HepG2 (cell line): ENCODE results near the gene ZNF445. TPM values are rescaled to one million over a fixed set of nuclear protein-coding genes. Genes with fewer than 3 reads are reported as not detected.

Source experiments
- CEBPG ChIP-seq: IDR thresholded peaks from 2 replicates; pipeline ENCODE4 v1.6.1; 2016
- ELF4 ChIP-seq: sonication (generic); formaldehyde crosslinking; IDR thresholded peaks from 2 replicates; pipeline ENCODE4 v1.5.0; 2020; ENCODE audit warnings: missing genetic modification reagents, mild to moderate bottlenecking, moderate library complexity, borderline replicate concordance
- FOXJ3 ChIP-seq: sonication (generic); formaldehyde crosslinking; IDR thresholded peaks from 2 replicates; pipeline ENCODE4 v1.4.0; 2020; ENCODE audit warnings: missing genetic modification reagents, mild to moderate bottlenecking, borderline replicate concordance
- HDAC2 ChIP-seq: sonication (generic); formaldehyde crosslinking; IDR thresholded peaks from 2 replicates; pipeline ENCODE4 v1.4.0; 2020; ENCODE audit warnings: missing genetic modification reagents
- HINFP ChIP-seq: sonication (generic); formaldehyde crosslinking; IDR thresholded peaks from 2 replicates; pipeline ENCODE4 v1.4.0; 2020; ENCODE audit warnings: low read depth, mild to moderate bottlenecking, missing genetic modification reagents
- KLF15 ChIP-seq: sonication (generic); formaldehyde crosslinking; IDR thresholded peaks from 2 replicates; pipeline ENCODE4 v1.8.1; 2023; ENCODE audit warnings: borderline replicate concordance, mild to moderate bottlenecking, inconsistent platforms, missing genetic modification reagents, mixed read lengths
- LBX2 ChIP-seq: sonication (generic); formaldehyde crosslinking; IDR thresholded peaks from 2 replicates; pipeline ENCODE4 v1.5.0; 2020; ENCODE audit warnings: missing genetic modification reagents, mild to moderate bottlenecking, borderline replicate concordance
- NFE2 ChIP-seq: sonication (generic); formaldehyde crosslinking; IDR thresholded peaks from 2 replicates; pipeline ENCODE4 v1.4.0; 2020; ENCODE audit warnings: missing genetic modification reagents
- NFE2L2 ChIP-seq: fragments of 150-350 bp; IDR thresholded peaks from 2 replicates; pipeline ENCODE4 v1.6.1; 2014; ENCODE audit warnings: low read length
- NR2C2 ChIP-seq: sonication (generic); formaldehyde crosslinking; IDR thresholded peaks from 2 replicates; pipeline ENCODE4 v1.4.0; 2020; ENCODE audit warnings: missing genetic modification reagents, mild to moderate bottlenecking, moderate library complexity, borderline replicate concordance
- PHF20 ChIP-seq: sonication (generic); formaldehyde crosslinking; IDR thresholded peaks from 2 replicates; pipeline ENCODE4 v1.5.0; 2020; ENCODE audit warnings: mild to moderate bottlenecking, missing genetic modification reagents
- SRSF9 ChIP-seq: fragments of 200-400 bp; formaldehyde crosslinking; IDR thresholded peaks from 2 replicates; pipeline ENCODE4 v1.6.1; 2018; ENCODE audit warnings: borderline replicate concordance, mild to moderate bottlenecking, low read depth, low read length; ENCODE audit not compliant: insufficient read depth, poor library complexity, severe bottlenecking
- XRCC5 ChIP-seq: fragments of 200-400 bp; formaldehyde crosslinking; optimal IDR thresholded peaks from 2 replicates; pipeline ENCODE3; 2017; ENCODE audit warnings: mild to moderate bottlenecking, low read length
- ZBTB10 ChIP-seq: sonication (generic); formaldehyde crosslinking; IDR thresholded peaks from 2 replicates; pipeline ENCODE4 v1.4.0; 2020; ENCODE audit warnings: missing genetic modification reagents, borderline replicate concordance
- ZNF512 ChIP-seq: sonication (generic); formaldehyde crosslinking; IDR thresholded peaks from 2 replicates; pipeline ENCODE4 v1.4.0; 2020; ENCODE audit warnings: mild to moderate bottlenecking, missing genetic modification reagents
- ZNF644 ChIP-seq: IDR thresholded peaks from 2 replicates; pipeline ENCODE4 v1.6.1; 2016; ENCODE audit warnings: low read depth
- polyA plus RNA-seq, 8 experiments: library from polyadenylated mRNA; depleted of rRNA in 3 of 8; stranded (reverse) in 7 of 8; unstranded in 1 of 8; fragments of >200 nt; fragmentation: Illumina TruSeq in 4 of 8; extraction: Trizol in 4 of 8; gene quantifications; 2 replicates each; pipeline versions ENCODE4 v1.2.1 to v1.2.3, GENCODE V29; 2011 to 2016; ENCODE audit warnings: low read depth in 4 of 8, missing spikeins in 1 of 8, mixed read lengths in 1 of 8; ENCODE audit not compliant: insufficient read depth in 1 of 8
- total RNA-seq, 5 experiments: library from RNA; depleted of rRNA; stranded (reverse); fragments of >200 nt; fragmentation: Illumina TruSeq; extraction: Trizol; gene quantifications; 2 replicates each; pipeline ENCODE4 v1.2.3, GENCODE V29; 2016; ENCODE audit warnings: low read depth in 1 of 5
- TF ChIP-seq, protein P1 (sequence below): sonication (generic); formaldehyde crosslinking; IDR thresholded peaks from 2 replicates; pipeline ENCODE4 v1.4.0; 2020; ENCODE audit warnings: missing genetic modification reagents

The ZNF445 gene
- total and polyA plus RNA-seq, 2 of the 13 experiments (the other 11 are each of a cell fraction or from before 2014, with no cell fraction given) = 4.4 to 10.3 TPM

DNA sequence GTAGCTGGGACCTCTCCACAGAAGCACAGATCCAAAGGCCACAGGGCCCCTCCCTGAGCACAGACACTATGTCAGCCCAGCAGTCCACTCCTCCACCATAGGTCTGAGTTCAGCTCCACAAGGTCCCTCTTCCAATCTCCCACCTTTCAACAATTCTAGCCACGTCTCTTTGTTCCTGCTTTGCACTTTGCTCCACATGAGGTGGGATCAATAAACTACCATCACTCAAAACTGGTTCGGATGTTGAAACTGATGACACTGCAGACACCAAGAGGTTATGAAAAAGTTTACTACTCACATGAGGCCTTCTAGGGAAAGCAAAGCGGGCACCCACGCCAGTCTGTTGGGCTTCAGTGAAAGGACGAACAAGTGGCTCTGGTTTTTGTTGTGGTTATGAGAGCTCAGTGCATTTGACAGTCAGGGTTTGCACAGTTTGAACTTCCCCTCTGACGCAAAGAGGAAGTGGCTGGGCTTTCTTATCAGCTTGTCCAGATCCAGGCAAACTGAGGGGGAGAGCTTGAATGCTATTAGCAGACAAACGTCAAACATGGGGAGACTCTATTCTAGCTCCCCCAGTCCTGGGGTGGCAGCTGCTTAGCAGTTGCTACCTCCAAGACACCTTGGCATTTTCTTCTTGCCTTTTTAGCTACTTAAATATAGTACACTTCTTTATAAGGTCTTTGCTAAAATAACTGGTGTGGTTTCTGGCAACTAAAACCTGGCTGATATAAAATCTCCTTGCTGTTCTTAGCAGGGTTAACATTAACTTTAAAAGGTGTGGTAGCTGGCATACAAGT is 37.8 kb downstream of the ZNF445 start (continued):
- TF ChIP-seq, protein P1, sequence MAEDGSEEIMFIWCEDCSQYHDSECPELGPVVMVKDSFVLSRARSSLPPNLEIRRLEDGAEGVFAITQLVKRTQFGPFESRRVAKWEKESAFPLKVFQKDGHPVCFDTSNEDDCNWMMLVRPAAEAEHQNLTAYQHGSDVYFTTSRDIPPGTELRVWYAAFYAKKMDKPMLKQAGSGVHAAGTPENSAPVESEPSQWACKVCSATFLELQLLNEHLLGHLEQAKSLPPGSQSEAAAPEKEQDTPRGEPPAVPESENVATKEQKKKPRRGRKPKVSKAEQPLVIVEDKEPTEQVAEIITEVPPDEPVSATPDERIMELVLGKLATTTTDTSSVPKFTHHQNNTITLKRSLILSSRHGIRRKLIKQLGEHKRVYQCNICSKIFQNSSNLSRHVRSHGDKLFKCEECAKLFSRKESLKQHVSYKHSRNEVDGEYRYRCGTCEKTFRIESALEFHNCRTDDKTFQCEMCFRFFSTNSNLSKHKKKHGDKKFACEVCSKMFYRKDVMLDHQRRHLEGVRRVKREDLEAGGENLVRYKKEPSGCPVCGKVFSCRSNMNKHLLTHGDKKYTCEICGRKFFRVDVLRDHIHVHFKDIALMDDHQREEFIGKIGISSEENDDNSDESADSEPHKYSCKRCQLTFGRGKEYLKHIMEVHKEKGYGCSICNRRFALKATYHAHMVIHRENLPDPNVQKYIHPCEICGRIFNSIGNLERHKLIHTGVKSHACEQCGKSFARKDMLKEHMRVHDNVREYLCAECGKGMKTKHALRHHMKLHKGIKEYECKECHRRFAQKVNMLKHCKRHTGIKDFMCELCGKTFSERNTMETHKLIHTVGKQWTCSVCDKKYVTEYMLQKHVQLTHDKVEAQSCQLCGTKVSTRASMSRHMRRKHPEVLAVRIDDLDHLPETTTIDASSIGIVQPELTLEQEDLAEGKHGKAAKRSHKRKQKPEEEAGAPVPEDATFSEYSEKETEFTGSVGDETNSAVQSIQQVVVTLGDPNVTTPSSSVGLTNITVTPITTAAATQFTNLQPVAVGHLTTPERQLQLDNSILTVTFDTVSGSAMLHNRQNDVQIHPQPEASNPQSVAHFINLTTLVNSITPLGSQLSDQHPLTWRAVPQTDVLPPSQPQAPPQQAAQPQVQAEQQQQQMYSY (CRISPR knock-in tag) = peak; percentile 67; the same call in 1 of the 2 replicates
- TF ChIP-seq KLF15 (CRISPR knock-in tag) (no peak), ZBTB10 (peak; percentile 74; the same call in 1 of the 2 replicates), PHF20 (CRISPR knock-in tag) (no peak), NFE2L2 (peak; percentile 73; the same call in 1 of the 2 replicates), NR2C2 (peak; percentile 66), ZNF512 (CRISPR knock-in tag) (no peak), LBX2 (CRISPR knock-in tag) (no peak), HDAC2 (CRISPR knock-in tag) (peak; percentile 80), FOXJ3 (CRISPR knock-in tag) (peak; percentile 92; the same call in 1 of the 2 replicates), XRCC5 (no peak), ZNF644 (peak; percentile 52; the same call in 1 of the 2 replicates), HINFP (CRISPR knock-in tag) (no peak), CEBPG (CRISPR knock-in tag) (peak; percentile 78), ELF4 (CRISPR knock-in tag) (peak; percentile 65; the same call in 1 of the 2 replicates), SRSF9 (no peak), NFE2 (CRISPR knock-in tag) (no peak; the same call in 1 of the 2 replicates)
